ENCODE measurements around the gene CLIC6.

GRCh38 chr21:34651642-34652041, 17.2 kb upstream of the CLIC6 start:
- TF ChIP-seq CTCF (IDR thresholded peaks at IDR 0.05): no peak
- no peak for TF ChIP-seq ELK1 (IDR thresholded peaks at IDR 0.05; ENCODE audit: low read depth, low read length)
- no peak for TF ChIP-seq EP300 (IDR thresholded peaks at IDR 0.05)
- TF ChIP-seq BCL3 (IDR thresholded peaks at IDR 0.05): no peak
- TF ChIP-seq HDAC2 (IDR thresholded peaks at IDR 0.05): no peak
- TF ChIP-seq POLR2A (IDR thresholded peaks at IDR 0.05; ENCODE audit: low read length): no peak
- TF ChIP-seq JUN (IDR thresholded peaks at IDR 0.05): no peak
